HepG2 (cell line): ENCODE results near the gene NEU1. TPM values are rescaled to one million over a fixed set of nuclear protein-coding genes. Genes with fewer than 3 reads are reported as not detected.

Experiments used
- ATAC-seq: fragments of 200-7000 bp; cut with Tn5 transposase; 3 replicates; pipeline ENCODE4 v1.9.1; 2020; ENCODE audit warnings: mild to moderate bottlenecking, moderate library complexity
- BruUV-seq: library from RNA; stranded (reverse); fragments of 400-500 nt; replicated peaks from 2 replicates; lab custom pipeline; 2021; lab: Mats Ljungman, UMichigan
- CTCF ChIA-PET: fragments of 300-600 bp; formaldehyde crosslinking; extraction: SDS; loops from one replicate; lab custom pipeline; 2021; ENCODE audit warnings: low total read pairs, inconsistent platforms, low intra/inter-chr PET ratio; lab: Yijun Ruan, JAX
- POLR2A ChIA-PET: fragments of 350-600 bp; sonication (Branson Sonifier 250); formaldehyde crosslinking; loops from one replicate; lab custom pipeline; 2020; ENCODE audit warnings: antibody characterized with exemption, inconsistent platforms; lab: Yijun Ruan, JAX
- DNase-seq: peaks from one replicate; pipeline ENCODE4 v3.0.0-alpha.2; 2015; ENCODE audit warnings: low spot score
- FAIRE-seq: peaks from 3 replicates; lab custom pipeline; 2011; peaks lifted over from hg19 to GRCh38; lab: Jason Lieb, UNC
- H2AFZ ChIP-seq: one replicate; pipeline ENCODE4 v1.6.1; 2011; ENCODE audit warnings: low read length, inconsistent platforms
- H3K27ac ChIP-seq: fragments of 300-600 bp; 3 replicates; pipeline ENCODE4 v1.8.0; 2011; ENCODE audit warnings: mixed run types, mild to moderate bottlenecking, mixed read lengths, low read length, inconsistent platforms; ENCODE audit not compliant: insufficient read depth; ENCODE audit errors: extremely low read length
- H3K27me3 ChIP-seq, 2 experiments: fragments of 200-600 bp in 1 of 2; 2 replicates in 1 of 2; 3 replicates in 1 of 2; pipeline versions ENCODE4 v1.6.0 to v1.8.0; 2011; ENCODE audit warnings: low read length in 2 of 2, mild to moderate bottlenecking in 2 of 2, moderate library complexity in 2 of 2, inconsistent platforms in 1 of 2; ENCODE audit not compliant: insufficient read depth in 2 of 2, control insufficient read depth in 1 of 2
- H3K36me3 ChIP-seq, 2 experiments: fragments of 200-600 bp in 1 of 2; replicated peaks in 1 of 2; 2 replicates in 1 of 2; 3 replicates in 1 of 2; pipeline versions ENCODE4 v1.5.1 to v1.8.0; 2011; ENCODE audit warnings: low read length in 2 of 2, inconsistent platforms in 1 of 2; ENCODE audit not compliant: insufficient read depth in 2 of 2, control insufficient read depth in 1 of 2
- H3K4me1 ChIP-seq: 2 replicates; pipeline ENCODE4 v1.5.1; 2012; ENCODE audit warnings: low read length, inconsistent platforms; ENCODE audit not compliant: insufficient read depth
- H3K4me2 ChIP-seq: 2 replicates; pipeline ENCODE4 v1.6.0; 2011; ENCODE audit warnings: low read depth, low read length, inconsistent platforms
- H3K4me3 ChIP-seq, 3 experiments: fragments of 200-600 bp in 1 of 3; sonication (generic), shearing (Covaris generic) in 1 of 3; replicated peaks in 1 of 3; 2 replicates each; pipeline ENCODE4 v1.5.1; 2011 to 2016; ENCODE audit warnings: low read length in 3 of 3, inconsistent platforms in 2 of 3, low read depth in 2 of 3, mild to moderate bottlenecking in 2 of 3, control low read depth in 1 of 3, mixed read lengths in 1 of 3; ENCODE audit not compliant: insufficient read depth in 1 of 3
- H3K79me2 ChIP-seq: one replicate; pipeline ENCODE4 v1.6.1; 2011; ENCODE audit warnings: low read length, inconsistent platforms; ENCODE audit not compliant: insufficient read depth
- H3K9ac ChIP-seq: 2 replicates; pipeline ENCODE4 v1.6.0; 2011; ENCODE audit warnings: mild to moderate bottlenecking, low read depth, low read length, inconsistent platforms; ENCODE audit not compliant: insufficient read depth
- H3K9me3 ChIP-seq: 2 replicates; pipeline ENCODE4 v1.5.1; 2012; ENCODE audit warnings: mild to moderate bottlenecking, low read length
- H4K20me1 ChIP-seq: 2 replicates; pipeline ENCODE4 v1.6.0; 2011; ENCODE audit warnings: inconsistent platforms, mild to moderate bottlenecking, low read length, moderate library complexity; ENCODE audit not compliant: insufficient read depth
- AGO2 ChIP-seq: fragments of 200-400 bp; formaldehyde crosslinking; optimal IDR thresholded peaks from 2 replicates; pipeline ENCODE3; 2017; ENCODE audit warnings: mild to moderate bottlenecking, low read depth, low read length, moderate library complexity
- ARID2 ChIP-seq: sonication (generic); formaldehyde crosslinking; IDR thresholded peaks from 2 replicates; pipeline ENCODE4 v1.8.1; 2022; ENCODE audit warnings: mild to moderate bottlenecking, missing genetic modification reagents, borderline replicate concordance
- EZH2 ChIP-seq: conservative IDR thresholded peaks from 2 replicates; pipeline ENCODE4 v1.6.1; 2012; ENCODE audit warnings: mild to moderate bottlenecking, low read depth, low read length, moderate library complexity
- KLF12 ChIP-seq: sonication (generic); formaldehyde crosslinking; IDR thresholded peaks from 2 replicates; pipeline ENCODE4 v1.4.0; 2020; ENCODE audit warnings: missing genetic modification reagents, borderline replicate concordance
- NCOA5 ChIP-seq: sonication (generic); formaldehyde crosslinking; IDR thresholded peaks from 2 replicates; pipeline ENCODE4 v1.4.0; 2020; ENCODE audit warnings: missing genetic modification reagents
- NFIB ChIP-seq: sonication (generic); formaldehyde crosslinking; IDR thresholded peaks from 2 replicates; pipeline ENCODE4 v1.9.0; 2021; ENCODE audit warnings: missing genetic modification reagents, mild to moderate bottlenecking, borderline replicate concordance
- PCBP1 ChIP-seq: fragments of 200-400 bp; formaldehyde crosslinking; IDR thresholded peaks from 2 replicates; pipeline ENCODE4 v1.6.1; 2017; ENCODE audit warnings: mild to moderate bottlenecking, low read depth, low read length, borderline replicate concordance
- PHF8 ChIP-seq: sonication (generic); formaldehyde crosslinking; IDR thresholded peaks from 2 replicates; pipeline ENCODE4 v1.5.0; 2020; ENCODE audit warnings: missing genetic modification reagents
- THAP7 ChIP-seq: sonication (generic); formaldehyde crosslinking; IDR thresholded peaks from 2 replicates; pipeline ENCODE4 v1.8.1; 2023; ENCODE audit warnings: mild to moderate bottlenecking, missing genetic modification reagents
- ZNF234 ChIP-seq: sonication (generic); formaldehyde crosslinking; conservative IDR thresholded peaks from 2 replicates; pipeline ENCODE4 v1.5.1; 2020; ENCODE audit warnings: mild to moderate bottlenecking, missing genetic modification reagents
- ZNF510 ChIP-seq: sonication (generic); formaldehyde crosslinking; IDR thresholded peaks from 2 replicates; pipeline ENCODE4 v1.4.0; 2020; ENCODE audit warnings: low read depth, mild to moderate bottlenecking, missing genetic modification reagents
- WGBS: methylation state at CpG from one replicate; pipeline ENCODE4 v1.1.6; 2017; ENCODE audit warnings: low lambda C conversion rate; 5-methylcytosine and 5-hydroxymethylcytosine counted together
- in situ Hi-C: cut with HindIII; loops from 2 replicates; pipeline ENCODE4 v1.10.0; 2017; ENCODE audit warnings: low pct_unique_long_range_greater_than_20kb; ENCODE audit not compliant: extremely low pct_ligation_motif_present
- intact Hi-C: fragments of 100-400 bp; cut with micrococcal nuclease; formaldehyde crosslinking; loops from one replicate; pipeline ENCODE4 v1.10.0; 2022; ENCODE audit not compliant: unreplicated experiment
- polyA plus RNA-seq, 8 experiments: library from polyadenylated mRNA; depleted of rRNA in 3 of 8; stranded (reverse) in 7 of 8; unstranded in 1 of 8; fragments of >200 nt; fragmentation: Illumina TruSeq in 4 of 8; extraction: Trizol in 4 of 8; gene quantifications; 2 replicates each; pipeline versions ENCODE4 v1.2.1 to v1.2.3, GENCODE V29; 2011 to 2016; ENCODE audit warnings: low read depth in 4 of 8, missing spikeins in 1 of 8, mixed read lengths in 1 of 8; ENCODE audit not compliant: insufficient read depth in 1 of 8
- total RNA-seq, 5 experiments: library from RNA; depleted of rRNA; stranded (reverse); fragments of >200 nt; fragmentation: Illumina TruSeq; extraction: Trizol; gene quantifications; 2 replicates each; pipeline ENCODE4 v1.2.3, GENCODE V29; 2016; ENCODE audit warnings: low read depth in 1 of 5
- TF ChIP-seq, protein P1 (sequence below), 2 experiments: sonication (generic) in 1 of 2; formaldehyde crosslinking in 1 of 2; IDR thresholded peaks; 2 replicates each; pipeline versions ENCODE4 v1.4.0 to v1.6.1; 2016 to 2020; ENCODE audit warnings: borderline replicate concordance in 1 of 2, low read depth in 1 of 2, mild to moderate bottlenecking in 1 of 2, missing genetic modification reagents in 1 of 2

Gene NEU1
- total and polyA plus RNA-seq, 2 of the 13 experiments (the other 11 are each of a cell fraction or from before 2014, with no cell fraction given), result 215 to 297 TPM

DNA sequence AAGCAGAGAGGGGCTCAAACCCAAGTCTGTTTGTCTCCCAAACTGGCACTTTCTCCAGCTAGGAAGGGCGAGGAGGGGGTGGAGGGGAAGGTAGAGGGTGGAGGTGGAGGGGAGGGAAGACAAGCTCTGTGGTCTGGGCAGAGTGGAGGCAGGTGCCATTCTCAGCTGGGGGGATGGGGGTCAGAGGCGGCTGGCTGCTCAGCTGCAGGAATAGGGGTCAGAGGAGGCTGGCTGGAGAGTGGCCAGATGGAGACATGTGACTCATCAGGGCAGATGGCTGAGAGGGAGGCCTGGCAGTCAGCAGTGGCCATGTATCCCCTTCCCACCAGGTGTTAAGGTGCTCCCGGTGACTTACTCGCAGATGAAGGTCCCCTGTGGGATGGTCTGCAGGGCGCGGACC is 19.7 kb upstream of the NEU1 start:
- H3K4me1 ChIP-seq, result peaks cover 14% of the 10 kb centered on the region
- no peak overlapping the region for H3K4me3 ChIP-seq
- in situ Hi-C loops, result no loop called here
- H3K27ac ChIP-seq, result no peak overlapping the region
- TF ChIP-seq AGO2 (peak; percentile 25), PCBP1 (0 out of 2 replicates have a peak, but pooled peaks have one; percentile 57), KLF12 (CRISPR knock-in tag) (no peak)
- no TSS peak for BruUV-seq
- H3K4me2 ChIP-seq, result no peak overlapping the region
- no peak for DNase-seq
- H3K79me2 ChIP-seq, result no peaks in the 10 kb centered on the region
- H3K27me3 ChIP-seq, result no peaks in the 10 kb centered on the region
- no peak overlapping the region for H2AFZ ChIP-seq
- peaks cover 41 to 71% of the 10 kb centered on the region in 2 experiments for H3K36me3 ChIP-seq
- FAIRE-seq, result no peak
- POLR2A ChIA-PET, result interaction anchor here (0.7 to 0.8 kb wide), 2 partner anchors 17 to 20 kb away, joined by 4 read pairs; partner anchors contain the start of gene NEU1
- H4K20me1 ChIP-seq, result no peaks in the 10 kb centered on the region
- ATAC-seq, result no peak
- no peak overlapping the region for H3K9ac ChIP-seq
- CTCF ChIA-PET, result no interaction called here
- 98% methylated on average over 6 of the region's 6 CpGs for WGBS
- no peaks in the 10 kb centered on the region for H3K9me3 ChIP-seq
- intact Hi-C loops, result no loop called here

DNA sequence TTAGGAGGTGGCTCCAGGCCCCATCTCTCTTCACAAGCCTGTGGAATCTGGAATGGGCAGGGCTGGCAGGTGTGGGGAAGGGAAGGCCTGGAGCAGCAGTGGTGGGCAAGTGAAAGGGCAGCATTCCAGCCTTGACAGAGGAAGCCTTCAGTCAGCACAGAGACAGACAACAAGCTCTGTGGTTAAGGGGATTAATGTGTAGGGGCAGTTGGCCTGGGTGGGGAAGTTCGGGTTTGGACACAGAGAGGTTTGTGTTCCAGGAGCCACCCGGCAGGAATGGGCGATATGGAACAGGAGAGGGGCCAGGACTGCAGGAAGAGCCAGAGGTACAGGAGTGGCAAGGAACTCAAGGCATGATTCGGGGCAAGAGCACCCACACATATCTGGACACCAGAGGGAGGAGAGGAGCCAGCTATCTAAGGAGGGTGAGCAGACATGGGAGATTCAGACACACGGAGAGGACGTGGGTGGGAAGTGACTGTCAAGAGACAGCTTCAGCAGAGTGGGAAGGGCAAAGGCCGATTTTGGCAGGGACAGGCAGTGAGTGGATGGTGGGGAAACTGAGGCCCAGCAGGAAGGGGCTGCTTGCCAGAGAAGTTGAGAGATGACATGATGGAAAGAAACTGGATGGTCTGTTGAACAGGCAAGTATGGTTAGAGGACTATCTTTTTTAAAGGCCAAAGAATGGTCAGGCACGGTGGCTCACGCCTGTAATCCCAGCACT is 18.7 kb upstream of the NEU1 start:
- Histone ChIP-seq H3K4me3 (no peak overlapping the region), H3K9me3 (no peaks in the 10 kb centered on the region), H3K4me1 (peaks cover 20% of the 10 kb centered on the region), H3K79me2 (no peaks in the 10 kb centered on the region), H2AFZ (no peak overlapping the region), H3K9ac (no peak overlapping the region), H3K27me3 (no peaks in the 10 kb centered on the region), H3K4me2 (no peak overlapping the region), H3K36me3 (peaks cover 35 to 61% of the 10 kb centered on the region in 2 experiments), H4K20me1 (no peaks in the 10 kb centered on the region), H3K27ac (no peak overlapping the region)
- no peak for FAIRE-seq
- no peak for DNase-seq
- no peak for ATAC-seq
- intact Hi-C loops, result no loop called here
- no TSS peak for BruUV-seq
- CTCF ChIA-PET, result no interaction called here
- in situ Hi-C loops, result no loop called here
- POLR2A ChIA-PET, result no interaction called here
- WGBS, result 91% methylated on average over 9 of the region's 9 CpGs
- no peak for TF ChIP-seq ZNF510 (CRISPR knock-in tag)
- TF ChIP-seq, protein P1, sequence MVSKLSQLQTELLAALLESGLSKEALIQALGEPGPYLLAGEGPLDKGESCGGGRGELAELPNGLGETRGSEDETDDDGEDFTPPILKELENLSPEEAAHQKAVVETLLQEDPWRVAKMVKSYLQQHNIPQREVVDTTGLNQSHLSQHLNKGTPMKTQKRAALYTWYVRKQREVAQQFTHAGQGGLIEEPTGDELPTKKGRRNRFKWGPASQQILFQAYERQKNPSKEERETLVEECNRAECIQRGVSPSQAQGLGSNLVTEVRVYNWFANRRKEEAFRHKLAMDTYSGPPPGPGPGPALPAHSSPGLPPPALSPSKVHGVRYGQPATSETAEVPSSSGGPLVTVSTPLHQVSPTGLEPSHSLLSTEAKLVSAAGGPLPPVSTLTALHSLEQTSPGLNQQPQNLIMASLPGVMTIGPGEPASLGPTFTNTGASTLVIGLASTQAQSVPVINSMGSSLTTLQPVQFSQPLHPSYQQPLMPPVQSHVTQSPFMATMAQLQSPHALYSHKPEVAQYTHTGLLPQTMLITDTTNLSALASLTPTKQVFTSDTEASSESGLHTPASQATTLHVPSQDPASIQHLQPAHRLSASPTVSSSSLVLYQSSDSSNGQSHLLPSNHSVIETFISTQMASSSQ (IDR thresholded peaks at IDR 0.05; ENCODE audit: low read depth), result no peak
- TF ChIP-seq, protein P1 (CRISPR knock-in tag; IDR thresholded peaks at IDR 0.05; ENCODE audit: borderline replicate concordance), result no peak
- TF ChIP-seq ARID2 (CRISPR knock-in tag), result no peak
- no peak for TF ChIP-seq NFIB (CRISPR knock-in tag)
- no peak for TF ChIP-seq EZH2
- no peak for TF ChIP-seq PHF8 (CRISPR knock-in tag)
- TF ChIP-seq ZNF234 (CRISPR knock-in tag), result no peak
- TF ChIP-seq THAP7 (CRISPR knock-in tag), result no peak
- TF ChIP-seq NCOA5 (CRISPR knock-in tag), result no peak
